CD4-positive, alpha-beta T cell (primary cell): ENCODE data around the gene PKD2. TPM values are rescaled to one million over a fixed set of nuclear protein-coding genes. Genes with fewer than 3 reads are reported as not detected.

Experiments
- ATAC-seq: fragments of 200-7000 bp; cut with Tn5 transposase; one replicate; pipeline ENCODE4 v1.10.0; 2022; ENCODE audit warnings: mild to moderate bottlenecking; ENCODE audit not compliant: poor library complexity
- CTCF ChIA-PET: fragments of 350-600 bp; sonication (Branson Sonifier 250); formaldehyde crosslinking; loops from one replicate; lab custom pipeline; 2021; ENCODE audit warnings: antibody characterized with exemption, inconsistent platforms; lab: Charles Lee
- POLR2A ChIA-PET: fragments of 350-600 bp; sonication (Branson Sonifier 250); formaldehyde crosslinking; loops from one replicate; lab custom pipeline; 2021; ENCODE audit warnings: antibody characterized with exemption, inconsistent platforms; lab: Charles Lee
- DNase-seq, 14 experiments: peaks; one replicate each; pipeline ENCODE4 v3.0.0-alpha.2; 2013 to 2020; ENCODE audit warnings: mixed read lengths in 2 of 14
- H3K27ac ChIP-seq, 2 donors: one replicate each; pipeline versions ENCODE4 v1.5.1 to v1.7.0; 2013; ENCODE audit warnings: low read length in 2 of 2, low read depth in 1 of 2, mild to moderate bottlenecking in 1 of 2
- H3K27me3 ChIP-seq, 2 experiments: 1 replicate in 1 of 2; 2 replicates in 1 of 2; pipeline versions ENCODE4 v1.6.1 to v1.7.0; 2013; ENCODE audit warnings: low read length in 2 of 2, control low read depth in 1 of 2, mild to moderate bottlenecking in 1 of 2, moderate library complexity in 1 of 2; ENCODE audit not compliant: insufficient read depth in 2 of 2, control insufficient read depth in 1 of 2
- H3K36me3 ChIP-seq: one replicate; pipeline ENCODE4 v1.6.1; 2013; ENCODE audit warnings: low read length, control low read depth; ENCODE audit not compliant: insufficient read depth
- H3K4me1 ChIP-seq: one replicate; pipeline ENCODE4 v1.6.1; 2013; ENCODE audit warnings: low read length, control low read depth; ENCODE audit not compliant: insufficient read depth
- H3K4me3 ChIP-seq: one replicate; pipeline ENCODE4 v1.5.1; 2013; ENCODE audit warnings: mild to moderate bottlenecking, low read length, moderate library complexity
- H3K9me3 ChIP-seq, 2 experiments: 1 replicate in 1 of 2; 2 replicates in 1 of 2; pipeline versions ENCODE4 v1.6.1 to v1.7.0; 2013; ENCODE audit warnings: low read length in 2 of 2, mild to moderate bottlenecking in 2 of 2, control low read depth in 1 of 2, moderate library complexity in 1 of 2; ENCODE audit not compliant: control insufficient read depth in 1 of 2, insufficient read depth in 1 of 2
- H3K27ac Mint-ChIP-seq: one replicate; pipeline ENCODE4 v1.8.0; 2020; ENCODE audit warnings: mixed read lengths
- H3K27me3 Mint-ChIP-seq: one replicate; pipeline ENCODE4 v1.8.0; 2021; ENCODE audit warnings: mixed read lengths
- H3K36me3 Mint-ChIP-seq: one replicate; pipeline ENCODE4 v1.8.0; 2021; ENCODE audit warnings: low read depth, mixed read lengths
- H3K4me1 Mint-ChIP-seq: one replicate; pipeline ENCODE4 v1.8.0; 2021; ENCODE audit warnings: low read depth, mixed read lengths
- H3K4me3 Mint-ChIP-seq: one replicate; pipeline ENCODE4 v1.8.0; 2020; ENCODE audit warnings: mild to moderate bottlenecking, mixed read lengths
- H3K9me3 Mint-ChIP-seq: one replicate; pipeline ENCODE4 v1.8.0; 2020; ENCODE audit warnings: mixed read lengths
- intact Hi-C, 2 experiments: fragments of 100-400 bp; cut with DNase I in 1 of 2; cut with micrococcal nuclease in 1 of 2; formaldehyde crosslinking; loops; one replicate each; pipeline versions ENCODE4 v1.15.1 to v1.9.0; 2023 to 2025; cut with DNase I, micrococcal nuclease
- total RNA-seq, 174 experiments: library from RNA in 2 of 174; stranded (reverse) in 2 of 174; gene quantifications; one replicate each; pipeline ENCODE4 v1.2.3 and lab custom pipeline; 2021 to 2026
- TF ChIP-seq, protein P1 (sequence below): fragments of 200-600 bp; IDR thresholded peaks from one replicate; pipeline ENCODE4 v1.8.0; 2022; ENCODE audit warnings: antibody characterized with exemption, mild to moderate bottlenecking

PKD2 gene
- total RNA-seq, 2 experiments from 2014 or later, result 4.1 to 4.3 TPM

GRCh38 chr4:88054229-88054628 is 46.8 kb downstream of the PKD2 start:
- POLR2A ChIA-PET, result interaction anchor here (0.6 kb wide), 1 partner anchor 406 kb away, joined by 3 read pairs; no protein-coding TSS in a partner anchor
- H3K27ac Mint-ChIP-seq, result no peak overlapping the region
- TF ChIP-seq, protein P1, sequence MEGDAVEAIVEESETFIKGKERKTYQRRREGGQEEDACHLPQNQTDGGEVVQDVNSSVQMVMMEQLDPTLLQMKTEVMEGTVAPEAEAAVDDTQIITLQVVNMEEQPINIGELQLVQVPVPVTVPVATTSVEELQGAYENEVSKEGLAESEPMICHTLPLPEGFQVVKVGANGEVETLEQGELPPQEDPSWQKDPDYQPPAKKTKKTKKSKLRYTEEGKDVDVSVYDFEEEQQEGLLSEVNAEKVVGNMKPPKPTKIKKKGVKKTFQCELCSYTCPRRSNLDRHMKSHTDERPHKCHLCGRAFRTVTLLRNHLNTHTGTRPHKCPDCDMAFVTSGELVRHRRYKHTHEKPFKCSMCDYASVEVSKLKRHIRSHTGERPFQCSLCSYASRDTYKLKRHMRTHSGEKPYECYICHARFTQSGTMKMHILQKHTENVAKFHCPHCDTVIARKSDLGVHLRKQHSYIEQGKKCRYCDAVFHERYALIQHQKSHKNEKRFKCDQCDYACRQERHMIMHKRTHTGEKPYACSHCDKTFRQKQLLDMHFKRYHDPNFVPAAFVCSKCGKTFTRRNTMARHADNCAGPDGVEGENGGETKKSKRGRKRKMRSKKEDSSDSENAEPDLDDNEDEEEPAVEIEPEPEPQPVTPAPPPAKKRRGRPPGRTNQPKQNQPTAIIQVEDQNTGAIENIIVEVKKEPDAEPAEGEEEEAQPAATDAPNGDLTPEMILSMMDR, result no peak
- DNase-seq (no peak), ATAC-seq (no peak)
- CTCF ChIA-PET, result interaction anchor here (0.7 kb wide), 1 partner anchor 45 kb away, joined by 4 read pairs; no protein-coding TSS in a partner anchor
- Histone ChIP-seq H3K27me3 (no peaks in the 10 kb centered on the region), H3K4me1 (no peaks in the 10 kb centered on the region), H3K4me3 (no peak overlapping the region), H3K27ac (no peak overlapping the region), H3K9me3 (no peaks in the 10 kb centered on the region), H3K36me3 (peaks cover 4% of the 10 kb centered on the region)
- H3K4me1 Mint-ChIP-seq, result no peaks in the 10 kb centered on the region
- no peaks in the 10 kb centered on the region for H3K27me3 Mint-ChIP-seq
- no peaks in the 10 kb centered on the region for H3K9me3 Mint-ChIP-seq
- intact Hi-C loops, result no loop called here
- peaks cover 44% of the 10 kb centered on the region for H3K36me3 Mint-ChIP-seq
- no peak overlapping the region for H3K4me3 Mint-ChIP-seq

- no peaks in the 10 kb centered on the region for H3K9me3 ChIP-seq
- ChIA-PET POLR2A (no interaction called here), CTCF (no interaction called here)
- peak in 1 of 14 experiments; percentile 4 for DNase-seq
- peaks cover 4% of the 10 kb centered on the region for H3K36me3 ChIP-seq
- no peak overlapping the region for H3K27ac Mint-ChIP-seq
- H3K27me3 Mint-ChIP-seq, result no peaks in the 10 kb centered on the region
- H3K36me3 Mint-ChIP-seq, result peaks cover 49% of the 10 kb centered on the region
- TF ChIP-seq, protein P1, result no peak
- H3K4me1 ChIP-seq, result no peaks in the 10 kb centered on the region
- H3K27me3 ChIP-seq, result no peaks in the 10 kb centered on the region
- no peaks in the 10 kb centered on the region for H3K4me1 Mint-ChIP-seq
- no peak overlapping the region for H3K27ac ChIP-seq
- ATAC-seq, result no peak
- intact Hi-C loops, result no loop called here
- no peak overlapping the region for H3K4me3 ChIP-seq
- no peak overlapping the region for H3K4me3 Mint-ChIP-seq
- no peaks in the 10 kb centered on the region for H3K9me3 Mint-ChIP-seq
Measured at GRCh38 chr4:88054901-88055300, 47.5 kb downstream of the PKD2 start.

GRCh38 chr4:88058295-88058694 is 50.9 kb downstream of the PKD2 start:
- Histone ChIP-seq H3K9me3 (no peaks in the 10 kb centered on the region), H3K4me3 (no peak overlapping the region), H3K4me1 (no peaks in the 10 kb centered on the region), H3K27me3 (no peaks in the 10 kb centered on the region), H3K36me3 (peaks cover 4% of the 10 kb centered on the region), H3K27ac (no peak overlapping the region)
- ATAC-seq (no peak), DNase-seq (no peak)
- POLR2A ChIA-PET, result no interaction called here
- Mint-ChIP-seq H3K4me1 (no peaks in the 10 kb centered on the region), H3K27me3 (no peaks in the 10 kb centered on the region), H3K9me3 (no peaks in the 10 kb centered on the region), H3K27ac (no peak overlapping the region), H3K4me3 (no peak overlapping the region), H3K36me3 (peaks cover 44% of the 10 kb centered on the region)
- TF ChIP-seq, protein P1, result no peak
- intact Hi-C loops, result no loop called here
- CTCF ChIA-PET, result no interaction called here
